GM13977 (cell line): ENCODE data around the gene GNB5.

ENCODE experiments used
- DNase-seq: peaks from one replicate; pipeline ENCODE4 v3.0.0; 2012; ENCODE audit warnings: low spot score
- in situ Hi-C: fragments of 300-500 bp; cut with MboI; formaldehyde crosslinking; loops from one replicate; pipeline ENCODE4 v1.12.0; 2022; ENCODE audit warnings: low sequenced_read_pairs, low pct_unique_long_range_greater_than_20kb, mixed read lengths, inconsistent platforms; ENCODE audit not compliant: unreplicated experiment
- TF ChIP-seq, protein P1 (sequence below): IDR thresholded peaks from 2 replicates; pipeline ENCODE4 v1.5.1; 2012; ENCODE audit warnings: mild to moderate bottlenecking, control low read depth; ENCODE audit not compliant: insufficient read depth; ENCODE audit errors: extremely low read depth, missing control alignments

GNB5 gene

DNA sequence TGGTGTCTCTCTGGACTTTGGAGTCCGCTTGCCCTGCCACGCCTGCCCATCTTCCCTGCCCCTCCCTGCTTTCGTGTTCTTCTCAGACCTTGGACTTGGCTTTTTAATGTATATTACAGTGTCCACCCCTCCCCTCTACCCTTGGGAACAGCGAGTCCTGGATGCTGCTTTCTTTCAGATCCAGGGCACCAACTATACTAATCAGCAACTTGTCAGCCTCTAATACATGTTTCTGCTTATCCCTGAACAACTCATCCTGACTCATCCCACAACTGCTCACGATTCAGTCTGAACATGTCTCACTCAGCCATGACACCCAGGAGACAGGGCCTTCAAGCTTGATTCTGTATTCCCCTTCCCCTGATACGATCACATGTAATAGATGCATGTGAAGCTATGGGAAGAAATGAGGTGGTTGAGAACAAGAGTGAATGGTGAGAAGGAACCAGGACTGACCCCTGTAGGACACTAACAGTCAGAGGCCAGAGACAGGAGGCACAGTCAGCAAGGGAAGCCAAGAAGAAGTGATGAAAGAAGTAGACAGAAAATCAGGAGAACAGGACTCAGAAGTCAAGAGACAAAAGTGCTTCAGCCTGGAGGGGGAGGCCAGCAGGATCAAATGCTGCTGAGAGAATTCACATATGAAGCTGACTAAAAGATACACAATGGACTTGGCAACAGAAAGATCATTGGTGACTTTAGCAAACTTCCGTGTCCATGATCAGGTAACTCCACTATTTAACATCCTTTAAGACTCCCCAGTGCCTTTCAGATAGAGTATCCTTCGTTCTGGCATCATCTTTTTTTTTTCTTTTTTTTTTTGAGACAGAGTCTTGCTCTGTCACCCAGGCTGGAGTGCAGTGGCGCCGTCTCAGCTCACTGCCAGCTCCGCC is 114.1 kb downstream of the GNB5 start:
- in situ Hi-C loops: no loop called here
- DNase-seq: no peak
- TF ChIP-seq, protein P1, sequence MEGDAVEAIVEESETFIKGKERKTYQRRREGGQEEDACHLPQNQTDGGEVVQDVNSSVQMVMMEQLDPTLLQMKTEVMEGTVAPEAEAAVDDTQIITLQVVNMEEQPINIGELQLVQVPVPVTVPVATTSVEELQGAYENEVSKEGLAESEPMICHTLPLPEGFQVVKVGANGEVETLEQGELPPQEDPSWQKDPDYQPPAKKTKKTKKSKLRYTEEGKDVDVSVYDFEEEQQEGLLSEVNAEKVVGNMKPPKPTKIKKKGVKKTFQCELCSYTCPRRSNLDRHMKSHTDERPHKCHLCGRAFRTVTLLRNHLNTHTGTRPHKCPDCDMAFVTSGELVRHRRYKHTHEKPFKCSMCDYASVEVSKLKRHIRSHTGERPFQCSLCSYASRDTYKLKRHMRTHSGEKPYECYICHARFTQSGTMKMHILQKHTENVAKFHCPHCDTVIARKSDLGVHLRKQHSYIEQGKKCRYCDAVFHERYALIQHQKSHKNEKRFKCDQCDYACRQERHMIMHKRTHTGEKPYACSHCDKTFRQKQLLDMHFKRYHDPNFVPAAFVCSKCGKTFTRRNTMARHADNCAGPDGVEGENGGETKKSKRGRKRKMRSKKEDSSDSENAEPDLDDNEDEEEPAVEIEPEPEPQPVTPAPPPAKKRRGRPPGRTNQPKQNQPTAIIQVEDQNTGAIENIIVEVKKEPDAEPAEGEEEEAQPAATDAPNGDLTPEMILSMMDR: peak; percentile 22

DNA sequence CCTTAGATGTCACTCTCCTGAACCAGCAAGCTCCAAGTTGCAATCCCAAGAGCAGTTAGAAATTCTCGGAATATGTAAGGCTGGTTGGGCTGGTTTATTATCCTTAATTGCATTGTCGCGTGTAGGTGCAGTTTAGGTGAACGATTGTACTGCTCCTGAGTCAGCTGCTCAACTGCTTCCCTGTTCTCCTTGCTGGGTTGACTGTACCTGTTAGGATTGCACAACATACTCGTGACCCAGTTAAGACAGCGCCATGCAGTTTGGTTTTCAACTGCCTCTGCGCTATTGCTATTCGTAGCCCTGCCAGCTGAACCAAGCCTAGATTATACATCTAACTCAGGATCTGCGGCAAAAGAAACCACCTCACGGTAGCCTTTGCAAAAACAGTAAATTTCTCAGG is 119.6 kb downstream of the GNB5 start:
- no peak for DNase-seq
- in situ Hi-C loops: no loop called here
- TF ChIP-seq, protein P1: no peak

DNA sequence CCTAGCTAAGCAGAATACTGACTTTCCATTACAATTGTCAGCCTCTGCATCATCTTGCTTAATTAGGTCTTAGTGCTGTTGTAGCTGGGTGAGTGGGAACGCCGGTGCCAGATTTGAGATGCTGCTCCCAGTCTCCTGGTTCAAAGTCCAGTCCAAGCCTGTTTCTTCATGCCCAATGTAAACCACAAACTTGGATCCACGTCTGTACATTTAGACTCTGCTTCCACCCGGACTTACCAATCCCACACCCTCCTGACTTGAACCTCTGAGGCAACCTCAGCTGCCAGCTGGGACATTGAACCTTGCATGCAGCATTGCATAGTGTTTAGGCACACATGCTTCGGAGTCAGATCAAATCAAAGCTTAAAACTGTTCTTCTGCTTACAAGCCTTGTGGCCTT is 121.6 kb downstream of the GNB5 start:
- DNase-seq: no peak
- TF ChIP-seq, protein P1: no peak
- in situ Hi-C loops: no loop called here

DNA sequence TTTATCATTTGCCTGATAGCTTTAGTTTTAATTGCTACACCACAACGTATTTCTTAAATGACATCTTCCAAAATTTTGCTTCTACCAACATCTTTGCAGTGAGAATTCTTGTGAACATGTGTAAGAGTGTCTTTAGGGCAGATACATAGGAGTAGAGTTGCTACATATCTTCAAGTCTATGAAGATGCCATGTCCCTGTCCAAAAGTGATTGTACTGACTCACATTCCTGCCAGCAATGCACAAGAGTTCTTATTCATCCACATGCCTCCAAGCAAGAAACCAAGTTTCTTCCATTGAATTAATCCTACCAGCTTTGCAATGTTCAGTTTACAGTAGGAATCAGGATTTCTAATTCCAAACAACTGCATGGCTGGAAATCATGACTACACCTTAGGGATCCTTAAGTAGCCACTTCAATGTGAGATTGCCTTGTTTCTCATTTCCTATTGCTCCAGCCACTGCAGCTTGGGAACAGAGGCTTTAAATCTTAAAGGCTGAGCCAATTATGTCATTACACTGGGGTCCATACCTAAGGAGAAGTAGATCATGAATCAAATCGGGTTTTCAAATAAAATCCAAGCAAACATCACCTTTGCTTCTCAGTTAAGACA is 123.1 kb downstream of the GNB5 start:
- TF ChIP-seq, protein P1: no peak
- no peak for DNase-seq
- in situ Hi-C loops: no loop called here

DNA sequence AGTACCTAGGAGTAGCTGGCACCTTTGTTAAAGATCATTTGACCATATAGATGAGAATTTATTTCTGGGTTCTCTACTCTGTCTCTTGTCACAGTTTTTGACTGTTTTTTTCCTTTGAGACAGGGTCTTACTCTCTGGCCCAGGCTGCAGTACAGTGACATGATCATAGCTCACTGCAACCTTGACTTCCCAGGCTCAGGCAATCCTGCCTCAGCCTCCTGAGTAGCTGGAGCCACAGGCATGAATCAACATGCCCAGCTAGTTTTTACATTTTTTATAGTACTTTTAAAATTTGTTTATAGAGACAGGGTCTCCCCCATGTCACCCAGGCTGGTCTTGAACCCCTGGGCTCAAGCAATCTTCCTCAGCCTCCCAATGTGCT is 123.7 kb downstream of the GNB5 start:
- in situ Hi-C loops: no loop called here
- DNase-seq: no peak
- TF ChIP-seq, protein P1: no peak

DNA sequence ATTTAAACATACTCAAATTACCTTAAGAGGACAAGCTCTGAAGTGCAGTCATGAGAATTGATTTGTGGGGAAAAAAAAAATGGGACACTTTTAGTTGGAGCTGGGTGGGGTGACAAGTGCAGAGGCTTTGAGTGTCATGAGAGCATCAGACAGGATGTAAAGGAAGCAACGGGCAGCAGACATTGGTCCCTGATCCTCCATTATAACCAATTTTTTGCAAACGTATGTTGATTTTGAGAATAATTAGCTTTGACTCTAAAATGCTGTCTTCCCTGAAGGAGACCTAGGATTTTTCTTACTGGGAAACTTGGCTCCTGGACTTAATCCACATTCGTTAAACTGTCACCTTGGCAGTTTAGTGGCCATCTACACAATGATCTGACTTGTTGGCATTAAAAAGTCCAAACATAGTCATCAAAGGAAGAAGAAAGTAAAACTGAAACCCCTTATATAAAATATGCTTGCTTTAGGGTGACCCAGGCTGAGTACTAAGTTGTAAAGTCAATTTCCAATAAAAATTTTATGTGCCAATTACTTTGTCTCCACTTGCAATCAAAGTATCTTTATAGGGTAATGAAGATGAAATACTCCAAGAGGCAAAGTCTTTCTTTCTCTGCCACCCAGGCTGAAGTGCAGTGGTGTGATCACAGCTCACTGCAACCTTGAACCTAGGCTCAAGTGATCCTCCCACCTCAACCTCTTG is 124.2 kb downstream of the GNB5 start:
- TF ChIP-seq, protein P1: no peak
- in situ Hi-C loops: no loop called here
- DNase-seq: no peak
